Keratinocyte (primary cell): ENCODE data around the gene RHBDD3. TPM values are rescaled to one million over a fixed set of nuclear protein-coding genes. Genes with fewer than 3 reads are reported as not detected.

Experiments used
- DNase-seq: peaks from one replicate; pipeline ENCODE4 v3.0.0-alpha.2; 2011; ENCODE audit warnings: low read depth, missing footprints, low spot score
- FAIRE-seq: peaks from 2 replicates; lab custom pipeline; 2011; peaks lifted over from hg19 to GRCh38; lab: Jason Lieb, UNC
- H2AFZ ChIP-seq: 2 replicates; pipeline ENCODE4 v1.6.0; 2012; ENCODE audit warnings: low read length, control low read depth, inconsistent platforms; ENCODE audit not compliant: control insufficient read depth
- H3K27ac ChIP-seq: 2 replicates; pipeline ENCODE4 v1.5.1; 2011; ENCODE audit warnings: low read length; ENCODE audit not compliant: control insufficient read depth, insufficient read depth
- H3K27me3 ChIP-seq: 3 replicates; pipeline ENCODE4 v1.6.0; 2011; ENCODE audit warnings: low read length; ENCODE audit not compliant: control insufficient read depth, insufficient read depth; ENCODE audit errors: extremely low read depth
- H3K36me3 ChIP-seq, 2 experiments: 2 replicates in 1 of 2; 3 replicates in 1 of 2; pipeline ENCODE4 v1.5.1; 2011; ENCODE audit warnings: low read length in 2 of 2, mild to moderate bottlenecking in 1 of 2; ENCODE audit not compliant: control insufficient read depth in 2 of 2, insufficient read depth in 2 of 2; ENCODE audit errors: extremely low read depth in 1 of 2
- H3K4me1 ChIP-seq: 3 replicates; pipeline ENCODE4 v1.5.1; 2011; ENCODE audit warnings: low read length; ENCODE audit not compliant: control insufficient read depth, insufficient read depth; ENCODE audit errors: extremely low read depth
- H3K4me2 ChIP-seq: 3 replicates; pipeline ENCODE4 v1.6.0; 2011; ENCODE audit warnings: low read depth, low read length; ENCODE audit not compliant: control insufficient read depth, insufficient read depth; ENCODE audit errors: extremely low read depth
- H3K4me3 ChIP-seq, 3 experiments: fragments of 200-600 bp in 1 of 3; sonication (generic) in 1 of 3; 2 replicates in 2 of 3; 3 replicates in 1 of 3; pipeline ENCODE4 v1.5.1; 2011 to 2016; ENCODE audit warnings: low read length in 3 of 3, mild to moderate bottlenecking in 3 of 3, control low read depth in 2 of 3, inconsistent platforms in 1 of 3, low read depth in 1 of 3, mixed read lengths in 1 of 3, mixed run types in 1 of 3, moderate library complexity in 1 of 3; ENCODE audit not compliant: control insufficient read depth in 2 of 3, insufficient read depth in 2 of 3; ENCODE audit errors: extremely low read depth in 1 of 3
- H3K79me2 ChIP-seq: 2 replicates; pipeline ENCODE4 v1.6.0; 2012; ENCODE audit warnings: low read length; ENCODE audit not compliant: control insufficient read depth, insufficient read depth
- H3K9ac ChIP-seq: 3 replicates; pipeline ENCODE4 v1.6.0; 2011; ENCODE audit warnings: low read length; ENCODE audit not compliant: control insufficient read depth, insufficient read depth; ENCODE audit errors: extremely low read depth
- H3K9me1 ChIP-seq: 3 replicates; pipeline ENCODE4 v1.6.0; 2011; ENCODE audit warnings: low read length; ENCODE audit not compliant: control insufficient read depth, insufficient read depth; ENCODE audit errors: extremely low read depth
- H3K9me3 ChIP-seq: 2 replicates; pipeline ENCODE4 v1.5.1; 2012; ENCODE audit warnings: low read depth, low read length; ENCODE audit not compliant: control insufficient read depth
- H4K20me1 ChIP-seq: 3 replicates; pipeline ENCODE4 v1.6.0; 2011; ENCODE audit warnings: low read length; ENCODE audit not compliant: control insufficient read depth, insufficient read depth; ENCODE audit errors: extremely low read depth
- CTCF ChIP-seq, 3 experiments: IDR thresholded peaks in 1 of 3; conservative IDR thresholded peaks in 1 of 3; optimal IDR thresholded peaks in 1 of 3; 2 replicates in 2 of 3; 3 replicates in 1 of 3; pipeline versions ENCODE3 to v1.5.1; 2011; ENCODE audit warnings: low read length in 3 of 3, mild to moderate bottlenecking in 3 of 3, moderate library complexity in 2 of 3, control low read depth in 1 of 3, inconsistent platforms in 1 of 3; ENCODE audit not compliant: insufficient read depth in 2 of 3; ENCODE audit errors: extremely low read depth in 1 of 3
- EZH2 ChIP-seq: IDR thresholded peaks from one replicate; pipeline ENCODE4 v1.6.1; 2012; ENCODE audit warnings: inconsistent platforms, mild to moderate bottlenecking, low read length, moderate library complexity
- dilution Hi-C: fragments of 300-500 bp; cut with MboI; formaldehyde crosslinking; loops from one replicate; pipeline ENCODE4 v1.7.0; 2020; ENCODE audit warnings: low sequenced_read_pairs; ENCODE audit not compliant: extremely low pct_ligation_motif_present
- polyA plus RNA-seq, 5 experiments: library from polyadenylated mRNA; depleted of rRNA in 3 of 5; stranded (reverse) in 3 of 5; stranded (forward) in 1 of 5; unstranded in 1 of 5; fragments of >200 nt; gene quantifications; 1 replicate in 1 of 5; 2 replicates in 3 of 5; 3 replicates in 1 of 5; pipeline versions ENCODE4 v1.2.1 to v1.2.3, GENCODE V29; 2011 to 2012; ENCODE audit warnings: missing spikeins in 2 of 5, low read depth in 1 of 5, low replicate concordance in 1 of 5

The RHBDD3 gene
- polyA plus RNA-seq, 1 donor (not counting 4 experiments of a cell fraction or from before 2014, with no cell fraction given), result 10.3 TPM

DNA sequence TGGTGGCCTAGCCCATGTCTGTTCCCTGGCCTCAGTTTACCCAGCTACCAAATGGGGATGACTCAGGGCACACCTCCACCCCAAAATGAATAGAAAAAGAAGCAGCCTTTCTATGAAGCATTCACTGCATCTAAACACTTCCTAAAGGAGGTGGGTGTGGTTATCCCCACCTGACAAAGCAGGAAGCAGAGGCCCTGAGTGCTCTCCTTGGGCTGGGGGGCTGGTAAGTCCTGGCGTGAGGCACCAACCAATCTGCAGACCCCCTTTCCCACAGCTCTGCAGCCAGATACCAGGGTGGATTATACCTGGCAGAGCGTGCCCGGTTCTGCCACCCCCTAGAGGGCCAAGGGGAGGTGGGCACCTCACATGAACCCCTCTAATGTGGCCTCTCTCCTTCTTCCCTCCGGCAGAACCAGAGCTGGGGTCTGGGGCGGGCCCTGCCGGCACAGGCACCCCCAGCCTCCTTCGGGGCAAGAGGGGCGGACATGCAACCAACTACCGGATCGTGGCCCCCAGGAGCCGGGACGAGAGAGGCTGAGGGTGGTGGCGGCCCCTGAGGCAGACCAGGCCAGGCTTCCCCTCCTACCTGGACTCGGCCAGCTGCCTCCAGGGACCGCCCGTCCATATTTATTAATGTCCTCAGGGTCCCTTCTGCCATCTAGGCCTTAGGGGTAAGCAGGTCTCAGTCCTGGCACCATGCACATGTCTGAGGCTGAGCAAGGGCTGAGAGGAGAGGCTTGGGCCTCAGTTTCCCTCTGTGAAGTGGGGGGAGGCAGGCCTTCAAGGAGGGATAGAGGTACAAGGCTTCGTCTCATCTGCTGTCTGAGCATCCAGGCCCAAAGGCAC, 9.2 kb downstream of the RHBDD3 start:
- dilution Hi-C loops, result no loop called here
- H3K4me2 ChIP-seq, result no peak overlapping the region
- no peaks in the 10 kb centered on the region for H3K9me1 ChIP-seq
- DNase-seq, result no peak
- no peaks in the 10 kb centered on the region for H3K4me1 ChIP-seq
- no peak for FAIRE-seq
- no peak overlapping the region for H3K27ac ChIP-seq
- no peak overlapping the region for H3K4me3 ChIP-seq
- no peaks in the 10 kb centered on the region for H3K27me3 ChIP-seq
- H3K79me2 ChIP-seq, result no peaks in the 10 kb centered on the region
- no peaks in the 10 kb centered on the region for H3K9me3 ChIP-seq
- no peak overlapping the region for H3K9ac ChIP-seq
- peaks cover 3% of the 10 kb centered on the region for H4K20me1 ChIP-seq
- peaks cover 0 to 2% of the 10 kb centered on the region in 2 experiments for H3K36me3 ChIP-seq
- no peak for TF ChIP-seq EZH2
- no peak for TF ChIP-seq CTCF (optimal IDR thresholded peaks at IDR 0.05 in 1 of 3, IDR thresholded peaks at IDR 0.05 in 1 of 3, conservative IDR thresholded peaks at IDR 0.05 in 1 of 3; ENCODE audit: extremely low read depth in 1 of 3, insufficient read depth in 2 of 3, low read length in 3 of 3)
- no peak overlapping the region for H2AFZ ChIP-seq

GRCh38 chr22:29257751-29258181, 10.0 kb downstream of the RHBDD3 start:
- TF ChIP-seq CTCF (optimal IDR thresholded peaks at IDR 0.05 in 1 of 3, IDR thresholded peaks at IDR 0.05 in 1 of 3, conservative IDR thresholded peaks at IDR 0.05 in 1 of 3; ENCODE audit: extremely low read depth in 1 of 3, insufficient read depth in 2 of 3, low read length in 3 of 3) (no peak), EZH2 (no peak)
- DNase-seq, result no peak
- no peak overlapping the region for H3K4me3 ChIP-seq
- H3K9me3 ChIP-seq, result no peaks in the 10 kb centered on the region
- no peak overlapping the region for H3K27ac ChIP-seq
- H2AFZ ChIP-seq, result no peak overlapping the region
- no peaks in the 10 kb centered on the region for H3K27me3 ChIP-seq
- no peaks in the 10 kb centered on the region for H3K9me1 ChIP-seq
- H3K36me3 ChIP-seq, result peaks cover 0 to 2% of the 10 kb centered on the region in 2 experiments
- peaks cover 3% of the 10 kb centered on the region for H4K20me1 ChIP-seq
- H3K79me2 ChIP-seq, result no peaks in the 10 kb centered on the region
- FAIRE-seq, result no peak
- no peak overlapping the region for H3K4me2 ChIP-seq
- no peaks in the 10 kb centered on the region for H3K4me1 ChIP-seq
- no peak overlapping the region for H3K9ac ChIP-seq
- dilution Hi-C loops, result no loop called here
